Mononuclear cell (primary cell): Measurements from ENCODE around the gene ARHGEF7. TPM values are rescaled to one million over a fixed set of nuclear protein-coding genes. Genes with fewer than 3 reads are reported as not detected.

ENCODE experiments used
- H3K27me3 ChIP-seq: 2 replicates; pipeline ENCODE4 v1.6.0; 2011; ENCODE audit warnings: low read length, control low read depth; ENCODE audit not compliant: insufficient read depth
- H3K4me1 ChIP-seq: 2 replicates; pipeline ENCODE4 v1.5.1; 2011; ENCODE audit warnings: mild to moderate bottlenecking, low read length, control low read depth; ENCODE audit not compliant: insufficient read depth
- H3K4me3 ChIP-seq: 2 replicates; pipeline ENCODE4 v1.5.1; 2011; ENCODE audit warnings: mild to moderate bottlenecking, low read length, moderate library complexity
- H3K9me3 ChIP-seq: 2 replicates; pipeline ENCODE4 v1.5.1; 2011; ENCODE audit warnings: low read depth, mild to moderate bottlenecking, control low read depth, low read length
- total RNA-seq: library from RNA; depleted of rRNA; stranded (reverse); fragments of >200 nt; gene quantifications from one replicate; pipeline ENCODE4 v1.2.3, GENCODE V29; 2012

Gene ARHGEF7
- total RNA-seq, 1 donor = 79.5 TPM

DNA sequence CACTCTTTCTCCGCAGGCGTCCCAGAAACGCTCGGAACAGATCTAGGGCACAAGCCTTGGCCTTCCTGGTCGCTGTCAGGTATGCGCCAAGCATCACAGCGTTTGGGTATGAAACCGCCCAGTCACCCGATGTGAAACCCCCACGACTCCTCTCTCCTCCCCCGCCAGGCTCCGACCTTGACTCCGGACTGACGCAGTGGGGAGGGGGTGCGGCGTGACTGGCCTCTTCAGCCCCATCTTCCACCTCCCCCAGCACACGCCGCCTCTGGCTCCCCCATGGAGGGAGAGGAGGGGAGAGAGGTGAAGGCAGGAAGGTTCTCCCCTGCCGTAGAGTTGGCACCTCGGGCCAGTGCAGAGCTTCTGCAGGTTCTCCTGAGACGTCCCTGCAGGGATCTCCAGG lies 22.0 kb upstream of the ARHGEF7 start:
- Histone ChIP-seq H3K9me3 (no peaks in the 10 kb centered on the region), H3K27me3 (peaks cover 10% of the 10 kb centered on the region), H3K4me3 (no peak overlapping the region), H3K4me1 (no peaks in the 10 kb centered on the region)

DNA sequence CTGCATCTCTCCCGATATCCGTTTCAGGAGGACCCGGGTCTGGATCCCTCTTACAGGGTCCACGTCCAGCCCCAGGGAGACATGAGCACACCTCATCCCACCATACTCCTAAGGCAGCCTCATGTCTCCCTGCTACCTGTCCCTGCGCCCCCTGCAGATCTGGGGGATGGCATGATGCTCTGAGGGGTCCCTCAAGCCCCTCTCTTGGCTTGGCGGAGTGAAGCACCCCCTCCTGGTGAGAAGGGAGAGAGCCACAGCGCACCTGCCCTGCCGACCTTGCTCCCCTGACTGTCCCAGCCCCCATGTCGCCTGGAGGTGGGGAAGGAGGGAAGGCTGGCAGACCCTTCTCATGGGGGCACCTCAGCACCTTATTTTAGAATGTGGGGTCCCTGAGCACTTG lies 21.5 kb upstream of the ARHGEF7 start:
- Histone ChIP-seq H3K4me3 (no peak overlapping the region), H3K4me1 (no peaks in the 10 kb centered on the region), H3K27me3 (peaks cover 15% of the 10 kb centered on the region), H3K9me3 (no peaks in the 10 kb centered on the region)

DNA sequence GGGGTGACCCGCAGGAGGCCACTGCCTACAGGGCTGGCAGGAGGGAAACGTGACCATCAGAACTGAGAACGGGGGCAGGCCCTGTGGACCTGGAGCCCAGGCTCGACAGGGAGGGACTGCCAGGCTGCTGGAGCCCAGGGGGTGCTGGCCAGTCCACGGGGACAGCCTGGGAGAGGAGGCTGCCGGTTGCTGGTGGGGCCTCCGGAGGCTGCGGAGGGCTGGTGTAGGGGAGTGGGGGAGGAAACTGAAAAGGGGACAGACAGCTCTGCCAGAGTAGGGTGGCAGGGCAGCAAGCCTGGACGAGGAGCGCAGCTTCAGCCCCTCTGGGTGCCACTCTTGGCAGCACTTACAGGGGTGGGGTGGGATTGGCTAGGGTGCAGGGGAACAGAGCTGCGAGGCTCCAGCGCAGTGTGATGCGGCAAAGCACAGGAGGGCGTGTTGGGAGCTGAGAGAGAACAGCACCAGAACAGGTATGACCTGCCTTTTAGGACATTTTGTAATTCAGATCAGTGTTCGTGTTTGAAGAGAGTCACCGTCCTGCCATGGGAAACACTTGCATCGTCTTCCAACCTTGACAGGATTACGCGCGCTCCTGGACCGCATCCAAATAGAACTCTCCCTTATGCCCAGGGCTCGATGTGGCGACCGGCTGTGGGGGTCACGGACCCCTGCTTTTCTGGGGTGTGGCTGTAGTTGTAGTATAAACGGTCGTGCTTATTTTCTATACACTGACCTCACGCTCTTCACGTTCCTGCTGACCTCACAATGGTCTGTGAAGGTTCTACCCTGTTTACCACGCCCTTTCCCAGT lies 19.9 kb upstream of the ARHGEF7 start:
- peaks cover 22% of the 10 kb centered on the region for H3K27me3 ChIP-seq
- no peaks in the 10 kb centered on the region for H3K4me1 ChIP-seq
- H3K4me3 ChIP-seq = no peak overlapping the region
- H3K9me3 ChIP-seq = no peaks in the 10 kb centered on the region

DNA sequence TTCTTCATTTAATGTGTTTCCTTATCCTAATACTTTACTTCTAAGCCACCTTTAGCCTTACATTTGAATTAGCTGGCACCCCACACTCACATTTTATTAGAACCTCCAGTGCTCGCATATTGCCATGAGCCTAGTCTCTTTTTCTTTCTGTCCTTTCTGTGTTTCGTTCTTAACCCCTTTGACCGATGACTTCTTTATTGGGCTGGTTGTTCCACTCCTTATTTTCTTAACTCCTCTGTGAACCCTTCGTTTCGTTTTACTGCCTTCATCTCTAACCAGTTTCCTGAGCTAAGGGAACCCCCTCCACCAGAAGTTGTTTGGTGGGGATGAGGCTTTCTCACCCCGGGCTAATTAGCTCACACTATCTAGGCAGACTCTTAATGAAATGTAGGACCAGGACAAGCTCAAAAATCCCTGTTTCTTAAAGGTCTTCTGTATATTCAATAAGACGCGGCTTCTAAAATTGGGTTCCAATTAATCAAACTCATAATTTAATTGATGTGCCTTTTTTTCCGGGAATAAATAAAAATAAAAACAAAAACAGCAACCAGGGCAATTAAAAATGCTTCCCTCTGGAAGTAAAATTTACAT lies 19.1 kb upstream of the ARHGEF7 start:
- peaks cover 22% of the 10 kb centered on the region for H3K27me3 ChIP-seq
- no peak overlapping the region for H3K4me3 ChIP-seq
- H3K9me3 ChIP-seq = no peaks in the 10 kb centered on the region

DNA sequence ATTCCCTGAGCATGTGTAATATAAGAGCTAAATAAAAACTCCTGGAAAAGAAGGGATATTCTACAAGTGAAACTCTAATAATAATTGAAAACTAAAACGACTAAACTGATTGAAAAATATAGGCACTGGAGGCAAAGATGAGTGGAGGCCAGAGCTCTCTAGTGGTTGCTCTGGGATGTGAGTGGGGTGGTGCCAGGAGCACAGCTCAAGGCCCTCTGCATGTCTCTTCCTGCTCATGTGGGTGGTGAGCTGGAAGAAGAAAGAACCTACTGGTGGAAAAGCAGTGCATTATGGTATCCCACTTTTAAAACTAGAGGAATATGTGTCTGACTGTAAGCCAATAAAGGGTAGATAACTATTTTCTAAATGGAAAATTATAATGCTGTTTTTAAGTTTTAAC lies 15.8 kb upstream of the ARHGEF7 start:
- Histone ChIP-seq H3K4me3 (no peak overlapping the region), H3K9me3 (peaks cover 19% of the 10 kb centered on the region), H3K4me1 (no peaks in the 10 kb centered on the region), H3K27me3 (peaks cover 37% of the 10 kb centered on the region)

More for the DNA sequence above, 19.1 kb upstream of the ARHGEF7 start:
- H3K4me1 ChIP-seq = no peaks in the 10 kb centered on the region

DNA sequence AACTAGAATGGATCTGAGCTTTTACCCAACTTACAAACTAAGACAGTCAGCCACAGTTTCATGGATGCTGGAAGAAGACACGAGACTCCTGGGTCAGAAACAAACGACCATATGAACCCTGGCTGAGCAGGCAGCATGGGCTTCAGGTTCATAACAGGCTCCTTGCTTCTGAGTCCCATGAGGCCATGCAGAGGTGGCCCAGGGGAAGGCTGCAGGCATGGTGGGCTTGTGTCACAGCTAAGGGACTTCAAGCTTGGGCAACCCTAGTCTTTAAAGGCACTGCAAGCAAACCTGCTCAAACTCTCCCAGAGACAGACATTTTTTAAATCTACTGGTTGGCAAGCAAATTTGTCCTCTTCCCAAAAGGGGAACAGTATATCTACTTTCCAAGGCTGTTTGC lies 5.1 kb upstream of the ARHGEF7 start:
- peaks cover 51% of the 10 kb centered on the region for H3K27me3 ChIP-seq
- peaks cover 7% of the 10 kb centered on the region for H3K4me1 ChIP-seq
- H3K9me3 ChIP-seq = no peaks in the 10 kb centered on the region
- H3K4me3 ChIP-seq = no peak overlapping the region

DNA sequence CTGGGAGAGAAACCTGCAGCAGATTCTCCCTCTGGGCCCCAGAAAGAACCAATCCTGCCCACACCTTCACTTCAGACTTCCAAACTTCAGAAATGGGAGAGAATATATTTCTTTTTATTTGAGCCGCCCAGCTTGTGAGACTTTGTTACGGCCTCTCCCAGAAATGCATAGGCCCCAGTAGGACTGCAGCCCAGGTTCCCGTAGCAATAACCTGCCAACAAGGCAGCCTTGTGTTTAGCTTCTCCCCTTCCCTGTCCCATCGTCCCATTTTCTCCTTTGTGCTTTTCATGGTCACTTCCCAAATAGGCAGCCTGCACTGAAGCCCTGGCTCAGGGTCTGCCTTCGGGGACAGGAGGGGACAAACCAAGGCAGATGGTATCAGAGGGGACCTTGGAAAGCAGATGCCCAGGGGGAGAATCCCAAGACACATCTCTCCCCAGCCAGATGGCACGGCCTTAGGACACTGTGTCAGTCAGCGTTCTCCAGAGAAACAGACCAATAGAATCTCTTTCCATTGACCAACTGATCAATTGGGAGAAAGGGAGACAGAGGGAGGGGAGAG lies 3.7 kb upstream of the ARHGEF7 start:
- Histone ChIP-seq H3K27me3 (peaks cover 47% of the 10 kb centered on the region), H3K9me3 (no peaks in the 10 kb centered on the region), H3K4me1 (peaks cover 10% of the 10 kb centered on the region), H3K4me3 (no peak overlapping the region)

DNA sequence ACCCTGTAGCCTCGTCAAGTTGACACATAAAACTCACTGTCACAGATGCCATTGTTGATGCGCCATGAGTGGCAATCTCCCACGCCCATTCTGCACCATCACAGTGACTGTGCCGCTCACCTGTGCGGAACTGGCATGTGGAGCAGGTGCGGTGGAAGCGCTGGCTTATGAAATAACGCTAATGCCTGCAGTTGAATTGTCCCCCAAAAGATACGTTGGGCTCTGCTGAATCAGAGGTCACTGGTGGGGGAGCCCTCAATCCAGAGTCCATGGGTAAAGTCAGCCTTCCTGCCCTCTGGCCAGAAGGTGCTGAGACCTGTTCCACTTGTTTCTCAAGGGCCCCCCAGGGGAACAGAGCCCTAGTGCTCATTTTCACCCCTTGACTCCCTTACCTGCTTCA lies 2.9 kb upstream of the ARHGEF7 start:
- H3K4me3 ChIP-seq = no peak overlapping the region
- H3K4me1 ChIP-seq = peaks cover 10% of the 10 kb centered on the region
- peaks cover 54% of the 10 kb centered on the region for H3K27me3 ChIP-seq
- no peaks in the 10 kb centered on the region for H3K9me3 ChIP-seq

DNA sequence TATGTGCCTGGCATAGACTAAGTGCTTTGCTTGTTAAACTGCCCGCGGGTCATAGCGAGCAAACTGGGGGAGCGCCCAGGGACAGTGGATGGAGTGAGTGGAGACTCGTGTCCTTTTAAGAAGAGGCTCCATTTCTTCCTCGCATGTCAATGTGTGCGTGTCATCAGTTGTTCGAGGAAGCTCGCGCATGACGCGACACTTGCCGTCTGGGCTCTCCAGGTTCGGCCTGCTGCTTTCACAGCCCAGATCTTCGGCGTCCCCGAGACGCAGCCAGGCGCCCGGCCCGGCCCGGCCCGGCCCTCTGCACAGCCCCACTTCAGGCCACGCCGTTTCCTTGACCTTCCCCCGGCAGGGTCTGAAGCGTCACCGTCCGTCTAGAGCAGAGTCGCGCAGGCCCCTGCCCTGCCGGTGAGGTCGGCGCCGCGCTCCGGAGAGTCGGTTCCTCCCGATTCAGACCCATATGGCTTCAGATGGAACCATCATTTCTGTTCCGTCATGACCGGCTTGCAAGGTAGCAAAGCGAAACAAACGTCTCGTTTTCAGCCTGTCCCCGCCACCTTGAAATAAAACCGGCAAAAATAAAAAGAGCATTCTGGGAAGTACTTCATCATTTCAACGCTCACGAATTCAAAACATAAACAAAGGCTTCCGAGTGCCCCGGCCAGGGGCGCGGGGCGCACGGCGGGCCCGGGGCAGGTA lies 599 bp upstream of the ARHGEF7 start:
- peak overlapping the region; percentile 30 for H3K4me3 ChIP-seq

DNA sequence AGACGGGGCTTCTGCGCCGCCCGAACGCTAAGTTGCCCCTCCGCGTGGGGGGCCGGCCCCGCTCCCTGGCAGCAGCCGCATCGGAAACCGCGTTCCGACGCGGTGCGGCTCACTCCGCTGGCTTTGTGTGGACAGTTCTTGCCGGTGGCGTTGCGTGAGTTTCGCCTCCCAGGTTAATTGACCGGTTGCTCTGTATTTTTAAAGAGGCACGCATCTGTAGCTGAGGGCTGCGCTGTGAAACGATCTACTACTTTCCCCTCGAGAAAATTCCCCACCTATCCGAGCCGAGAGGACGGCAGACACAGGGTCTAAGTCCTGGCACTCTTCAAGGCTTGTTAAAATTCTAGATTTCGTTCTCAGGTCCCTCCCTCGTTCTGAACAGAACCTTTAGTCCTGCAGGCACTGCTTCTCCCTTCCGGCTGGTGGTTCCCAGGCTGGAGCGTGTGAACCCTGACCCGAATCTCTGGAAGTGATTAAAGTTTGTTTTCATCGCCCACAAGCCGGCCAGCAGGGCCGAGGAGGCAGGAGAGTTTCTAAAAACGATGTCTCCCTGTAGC lies 933 bp downstream of the ARHGEF7 start:
- Histone ChIP-seq H3K27me3 (peaks cover 69% of the 10 kb centered on the region), H3K4me1 (peaks cover 10% of the 10 kb centered on the region), H3K4me3 (no peak overlapping the region), H3K9me3 (no peaks in the 10 kb centered on the region)

More for the DNA sequence above, 599 bp upstream of the ARHGEF7 start:
- Histone ChIP-seq H3K27me3 (peaks cover 73% of the 10 kb centered on the region), H3K9me3 (no peaks in the 10 kb centered on the region), H3K4me1 (peaks cover 10% of the 10 kb centered on the region)

DNA sequence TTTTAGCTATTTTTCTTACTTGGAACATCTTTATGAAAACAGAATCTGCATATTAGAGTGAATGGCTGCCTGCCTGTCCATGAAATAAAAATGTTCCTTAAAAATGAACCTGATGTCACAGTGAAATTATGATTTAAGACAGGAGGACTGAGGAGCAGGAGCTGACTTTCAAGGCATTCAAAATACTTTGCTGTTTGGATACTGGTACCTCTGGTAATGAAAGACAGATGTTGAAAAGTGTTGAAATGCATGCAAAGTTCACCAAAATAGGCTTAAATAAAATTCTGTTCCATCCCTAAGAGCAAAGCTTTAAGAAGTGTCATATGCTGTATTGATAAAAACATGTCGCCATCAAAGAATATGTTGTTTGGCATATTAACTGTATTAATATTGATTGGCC lies 1.7 kb downstream of the ARHGEF7 start:
- H3K27me3 ChIP-seq = peaks cover 62% of the 10 kb centered on the region
- no peaks in the 10 kb centered on the region for H3K9me3 ChIP-seq
- no peak overlapping the region for H3K4me3 ChIP-seq
- peaks cover 10% of the 10 kb centered on the region for H3K4me1 ChIP-seq

DNA sequence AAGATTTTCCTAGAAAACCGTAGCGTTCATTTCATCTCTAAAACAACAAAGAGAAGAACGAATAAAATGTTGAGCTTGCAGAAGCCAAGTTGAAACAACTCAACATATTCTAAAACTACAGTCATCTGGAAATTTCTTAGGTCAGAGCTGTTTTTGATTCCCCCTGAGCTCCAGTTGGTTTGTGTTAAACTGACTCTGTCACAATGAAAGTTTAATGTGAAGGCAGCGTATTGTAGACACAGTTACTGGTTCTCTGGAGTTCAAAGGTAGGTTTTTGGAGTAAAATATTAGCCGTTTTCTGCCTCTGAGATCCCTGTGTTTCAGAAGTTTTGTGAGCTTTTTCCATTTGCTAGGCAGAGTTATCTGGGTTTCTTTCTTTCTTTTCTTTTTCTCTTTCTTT lies 2.2 kb downstream of the ARHGEF7 start:
- peaks cover 58% of the 10 kb centered on the region for H3K27me3 ChIP-seq
- H3K9me3 ChIP-seq = no peaks in the 10 kb centered on the region
- no peak overlapping the region for H3K4me3 ChIP-seq
- peaks cover 10% of the 10 kb centered on the region for H3K4me1 ChIP-seq

DNA sequence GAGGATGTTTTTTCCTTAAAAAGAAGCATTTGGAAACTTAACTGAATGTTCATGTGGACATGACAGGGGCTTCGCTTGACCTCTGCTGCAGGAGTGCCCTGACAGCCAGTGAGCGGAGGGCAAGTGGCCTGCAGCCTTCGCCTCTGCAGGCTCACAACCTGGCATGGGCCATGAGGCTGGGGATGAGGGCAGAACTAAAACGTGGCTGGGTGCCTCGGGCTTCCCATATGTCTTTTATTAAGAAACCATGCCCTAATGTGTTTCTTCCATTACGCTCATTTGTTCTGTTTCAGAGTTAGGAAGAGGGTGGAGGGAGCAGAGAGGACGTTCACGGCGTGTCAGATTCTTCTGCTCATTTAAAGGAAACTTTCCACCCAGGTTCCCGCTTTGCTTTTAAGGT lies 2.9 kb downstream of the ARHGEF7 start:
- Histone ChIP-seq H3K9me3 (no peaks in the 10 kb centered on the region), H3K4me1 (peaks cover 10% of the 10 kb centered on the region), H3K4me3 (no peak overlapping the region), H3K27me3 (peaks cover 51% of the 10 kb centered on the region)

DNA sequence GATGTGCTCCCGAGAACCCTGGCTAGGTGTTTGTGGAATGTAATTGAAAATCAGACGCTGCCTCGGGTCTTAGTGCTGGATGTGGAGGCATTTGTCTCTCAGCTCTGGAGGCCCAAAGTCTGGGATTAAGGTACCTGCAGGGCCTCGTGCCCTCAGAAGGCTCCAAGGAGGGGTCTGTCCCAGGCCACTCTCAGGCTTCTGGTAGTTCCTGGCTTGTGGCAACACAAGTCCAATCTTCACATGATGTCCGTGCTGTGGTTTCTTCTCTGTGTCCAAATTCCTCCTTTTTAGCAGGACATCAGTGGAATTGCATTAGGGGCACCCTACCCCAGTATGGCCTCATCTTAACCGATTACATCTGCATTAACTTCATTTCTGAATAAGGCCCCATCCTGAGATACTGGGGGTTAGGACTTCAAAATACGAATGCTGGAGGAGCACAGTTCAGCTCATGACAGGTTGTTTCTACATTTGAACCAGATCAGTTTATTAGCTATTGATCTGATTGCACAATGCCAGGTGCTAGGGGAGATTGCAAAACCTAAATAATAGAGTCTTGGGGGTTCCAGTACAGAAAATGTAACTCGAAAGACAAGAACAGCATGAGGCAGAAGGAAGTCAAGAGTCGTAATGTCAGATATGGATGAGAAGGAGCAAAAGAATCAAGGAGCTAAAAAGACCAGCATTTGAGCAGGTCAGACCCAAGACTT lies 3.9 kb downstream of the ARHGEF7 start:
- Histone ChIP-seq H3K27me3 (peaks cover 40% of the 10 kb centered on the region), H3K9me3 (no peaks in the 10 kb centered on the region), H3K4me3 (no peak overlapping the region), H3K4me1 (peaks cover 10% of the 10 kb centered on the region)
